K562 (cell line): ENCODE data around the gene SLCO2A1. TPM values are rescaled to one million over a fixed set of nuclear protein-coding genes. Genes with fewer than 3 reads are reported as not detected.

Source experiments
- ATAC-seq: fragments of 200-7000 bp; cut with Tn5 transposase; 3 replicates; pipeline ENCODE4 v1.9.1; 2020; ENCODE audit warnings: moderate library complexity
- BruUV-seq: library from RNA; stranded (reverse); fragments of 400-500 nt; replicated peaks from 2 replicates; lab custom pipeline; 2021; lab: Mats Ljungman, UMichigan
- CTCF ChIA-PET: fragments of 300-600 bp; formaldehyde crosslinking; extraction: SDS; loops from one replicate; lab custom pipeline; 2021; ENCODE audit warnings: low intra/inter-chr PET ratio; lab: Yijun Ruan, JAX
- POLR2A ChIA-PET: fragments of 300-600, 350-650 bp; sonication (Branson Sonifier 250); formaldehyde crosslinking; extraction: SDS; loops from one replicate; lab custom pipeline; 2021; ENCODE audit warnings: antibody characterized with exemption, inconsistent platforms; lab: Yijun Ruan, JAX
- DNase-seq, 4 experiments: peaks; one replicate each; pipeline versions ENCODE4 v3.0.0 to v3.0.0-alpha.2; 2011 to 2018; ENCODE audit warnings: low spot score in 3 of 4, mixed read lengths in 3 of 4; ENCODE audit errors: extremely low read depth in 1 of 4
- FAIRE-seq: peaks from 2 replicates; lab custom pipeline; 2011; peaks lifted over from hg19 to GRCh38; lab: Jason Lieb, UNC
- H2AFZ ChIP-seq: 2 replicates; pipeline ENCODE4 v1.6.0; 2011; ENCODE audit warnings: low read depth, low read length, control low read depth, inconsistent platforms
- H3K27ac ChIP-seq: fragments of 200-600 bp; 3 replicates; pipeline ENCODE4 v1.8.0; 2011; ENCODE audit warnings: low read depth, mild to moderate bottlenecking, control low read depth, inconsistent platforms, low read length, moderate library complexity, mixed read lengths; ENCODE audit errors: extremely low read depth
- H3K27me3 ChIP-seq, 2 experiments: fragments of 300-600 bp in 1 of 2; 2 replicates in 1 of 2; 3 replicates in 1 of 2; pipeline versions ENCODE4 v1.6.0 to v1.8.0; 2011; ENCODE audit warnings: inconsistent platforms in 2 of 2, low read length in 2 of 2, mild to moderate bottlenecking in 1 of 2, mixed read lengths in 1 of 2, moderate library complexity in 1 of 2; ENCODE audit not compliant: control insufficient read depth in 2 of 2, insufficient read depth in 2 of 2
- H3K36me3 ChIP-seq: fragments of 300-600 bp; 3 replicates; pipeline ENCODE4 v1.8.0; 2011; ENCODE audit warnings: mild to moderate bottlenecking, low read length, inconsistent platforms; ENCODE audit not compliant: control insufficient read depth, insufficient read depth
- H3K4me1 ChIP-seq, 2 experiments: fragments of 200-600 bp in 1 of 2; replicated peaks in 1 of 2; 2 replicates in 1 of 2; 3 replicates in 1 of 2; pipeline versions ENCODE4 v1.5.1 to v1.8.0; 2011; ENCODE audit warnings: inconsistent platforms in 2 of 2, low read length in 2 of 2, mild to moderate bottlenecking in 1 of 2, mixed read lengths in 1 of 2, moderate library complexity in 1 of 2; ENCODE audit not compliant: control insufficient read depth in 2 of 2, insufficient read depth in 2 of 2
- H3K4me2 ChIP-seq: 2 replicates; pipeline ENCODE4 v1.6.1; 2011; ENCODE audit warnings: low read length, control low read depth, inconsistent platforms, mixed read lengths; ENCODE audit not compliant: insufficient read depth
- H3K4me3 ChIP-seq: fragments of 200-600 bp; sonication (generic), shearing (Covaris generic); 2 replicates; pipeline ENCODE4 v1.5.1; 2016; ENCODE audit warnings: control low read depth, inconsistent platforms
- H3K79me2 ChIP-seq: fragments of 200-600 bp; 3 replicates; pipeline ENCODE4 v1.8.0; 2011; ENCODE audit warnings: low read length, inconsistent platforms; ENCODE audit not compliant: control insufficient read depth, insufficient read depth
- H3K9ac ChIP-seq, 2 experiments: 2 replicates each; pipeline versions ENCODE4 v1.6.0 to v1.6.1; 2011; ENCODE audit warnings: low read depth in 2 of 2, low read length in 2 of 2, control low read depth in 1 of 2, inconsistent platforms in 1 of 2, mild to moderate bottlenecking in 1 of 2, mixed read lengths in 1 of 2; ENCODE audit not compliant: insufficient read depth in 1 of 2
- H3K9me1 ChIP-seq: one replicate; pipeline ENCODE4 v1.6.0; 2011; ENCODE audit warnings: inconsistent platforms, mild to moderate bottlenecking, low read length, moderate library complexity; ENCODE audit not compliant: control insufficient read depth, insufficient read depth
- H3K9me3 ChIP-seq: replicated peaks from 2 replicates; pipeline ENCODE4 v1.5.1; 2011; ENCODE audit warnings: low read depth, low read length, inconsistent platforms; ENCODE audit not compliant: control insufficient read depth, insufficient read depth
- H4K20me1 ChIP-seq: replicated peaks from 2 replicates; pipeline ENCODE4 v1.6.1; 2011; ENCODE audit warnings: low read length, inconsistent platforms, mixed read lengths; ENCODE audit not compliant: control insufficient read depth, insufficient read depth
- BRF2 ChIP-seq: IDR thresholded peaks from 3 replicates; pipeline ENCODE4 v1.6.1; 2011; ENCODE audit warnings: borderline replicate concordance, mild to moderate bottlenecking; ENCODE audit not compliant: insufficient read length, insufficient read depth
- ETV6 ChIP-seq, 3 experiments: fragments of 150-350 bp in 1 of 3; sonication (generic) in 1 of 3; formaldehyde crosslinking in 1 of 3; IDR thresholded peaks; 2 replicates each; pipeline versions ENCODE4 v1.6.1 to v1.8.0; 2014 to 2022; ENCODE audit warnings: borderline replicate concordance in 2 of 3, low read depth in 2 of 3, antibody characterized with exemption in 1 of 3, low read length in 1 of 3, mild to moderate bottlenecking in 1 of 3, missing genetic modification reagents in 1 of 3
- GABPA ChIP-seq: fragments of 200-800 bp; sonication (Bioruptor generic); conservative IDR thresholded peaks from 2 replicates; pipeline ENCODE4 v1.6.1; 2016; ENCODE audit warnings: low read depth, missing genetic modification characterization, missing compliant biosample characterization
- GATA2 ChIP-seq: sonication (generic); formaldehyde crosslinking; IDR thresholded peaks from 2 replicates; pipeline ENCODE4 v1.4.0; 2020; ENCODE audit warnings: mild to moderate bottlenecking, missing genetic modification reagents
- HSF4 ChIP-seq: fragments of 250-450 bp; sonication (Bioruptor Pico); IDR thresholded peaks from 2 replicates; pipeline ENCODE4 v2.1.2; 2022; ENCODE audit warnings: mild to moderate bottlenecking, moderate library complexity, borderline replicate concordance
- MTA3 ChIP-seq: fragments of 450-650 bp; formaldehyde crosslinking; IDR thresholded peaks from 2 replicates; pipeline ENCODE4 v1.6.1; 2017; ENCODE audit warnings: mild to moderate bottlenecking, borderline replicate concordance
- PKNOX1 ChIP-seq: fragments of 450-650 bp; IDR thresholded peaks from 2 replicates; pipeline ENCODE4 v1.6.1; 2016
- STAG1 ChIP-seq: sonication (generic); formaldehyde crosslinking; IDR thresholded peaks from 2 replicates; pipeline ENCODE4 v1.5.0; 2020; ENCODE audit warnings: missing genetic modification reagents, borderline replicate concordance
- TCF7 ChIP-seq: sonication (generic); IDR thresholded peaks from 2 replicates; pipeline ENCODE4 v1.6.1; 2016; ENCODE audit warnings: antibody characterized with exemption, borderline replicate concordance
- ZNF133 ChIP-seq: fragments of 250-450 bp; sonication (Bioruptor Pico); IDR thresholded peaks from 2 replicates; pipeline ENCODE4 v1.4.0; 2020; ENCODE audit warnings: mild to moderate bottlenecking
- ZNF707 ChIP-seq: fragments of 250-450 bp; sonication (Bioruptor Pico); conservative IDR thresholded peaks from 2 replicates; pipeline ENCODE4 v1.8.0; 2022; ENCODE audit warnings: inconsistent platforms, mild to moderate bottlenecking, moderate library complexity
- WGBS: fragments of 100-300 bp; shearing (Covaris generic); methylation state at CpG from one replicate; pipeline ENCODE4 v1.1.6; 2016; ENCODE audit warnings: low coverage, mixed read lengths; ENCODE audit not compliant: insufficient coverage; ENCODE audit errors: missing lambda C conversion rate; 5-methylcytosine and 5-hydroxymethylcytosine counted together
- in situ Hi-C: fragments of 300-500 bp; cut with MboI; formaldehyde crosslinking; loops from 4 replicates; pipeline ENCODE4 v1.15.0; 2018; ENCODE audit warnings: inconsistent platforms, mixed read lengths
- intact Hi-C: fragments of 100-400 bp; cut with micrococcal nuclease; formaldehyde crosslinking; loops from 2 replicates; pipeline ENCODE4 v1.14.2; 2022
- polyA plus RNA-seq, 8 experiments: library from polyadenylated mRNA; depleted of rRNA in 4 of 8; stranded (reverse) in 5 of 8; unstranded in 3 of 8; fragments of >200 nt; fragmentation: Nextera tagmentation in 2 of 8; fragmentation: Illumina TruSeq in 1 of 8; extraction: Ambion mirVana in 2 of 8; extraction: Trizol in 1 of 8; gene quantifications; 2 replicates each; pipeline versions ENCODE4 v1.2.1 to v1.2.3, GENCODE V29; 2011 to 2014; ENCODE audit warnings: inconsistent platforms in 1 of 8, missing spikeins in 1 of 8
- total RNA-seq, 7 experiments: library from RNA; depleted of rRNA in 6 of 7; stranded (reverse); fragments of >200 nt in 6 of 7; fragmentation: Illumina TruSeq in 2 of 7; extraction: Trizol in 2 of 7; gene quantifications; 2 replicates each; pipeline versions ENCODE4 v1.2.1 to v1.2.3, GENCODE V29; 2011 to 2021; ENCODE audit warnings: low replicate concordance in 1 of 7

The SLCO2A1 gene
- total and polyA plus RNA-seq, 9 of the 15 experiments (the other 6 are each of a cell fraction or from before 2014, with no cell fraction given) = 0.16 to 1.0 TPM; not detected in 7

- CTCF ChIA-PET = no interaction called here
Observed at GRCh38 chr3:133983126-133983525, 46.6 kb downstream of the SLCO2A1 start.

More at GRCh38 chr3:133983126-133983525, 46.6 kb downstream of the SLCO2A1 start:
- no TSS peak for BruUV-seq
- H2AFZ ChIP-seq = no peak overlapping the region
- no peak for ATAC-seq
- no peaks in the 10 kb centered on the region for H3K9me3 ChIP-seq
- no peaks in the 10 kb centered on the region for H3K4me1 ChIP-seq
- H3K4me2 ChIP-seq = no peak overlapping the region
- H3K4me3 ChIP-seq = no peak overlapping the region
- POLR2A ChIA-PET = no interaction called here
- no peaks in the 10 kb centered on the region for H3K9me1 ChIP-seq
- in situ Hi-C loops (no loop called here), intact Hi-C loops (no loop called here)
- FAIRE-seq = no peak
- no peaks in the 10 kb centered on the region for H3K36me3 ChIP-seq
- no peak for DNase-seq
- no peak overlapping the region for H3K9ac ChIP-seq
- H3K27ac ChIP-seq = no peak overlapping the region
- TF ChIP-seq ZNF133 (CRISPR knock-in tag) (no peak), HSF4 (no peak), TCF7 (no peak), STAG1 (CRISPR knock-in tag) (no peak), MTA3 (no peak), PKNOX1 (no peak), GABPA (tag) (no peak), BRF2 (no peak), GATA2 (CRISPR knock-in tag) (no peak), ETV6 (IDR thresholded peaks at IDR 0.05; ENCODE audit: borderline replicate concordance in 1 of 2, low read depth in 2 of 2, low read length in 1 of 2) (no peak), ETV6 (CRISPR knock-in tag; IDR thresholded peaks at IDR 0.05; ENCODE audit: borderline replicate concordance) (no peak), ZNF707 (no peak)
- H3K27me3 ChIP-seq = peaks cover 0 to 5% of the 10 kb centered on the region in 2 experiments; a peak in 2 of 5 replicates
- no peaks in the 10 kb centered on the region; the same call in 1 of the 2 replicates for H4K20me1 ChIP-seq
- no peaks in the 10 kb centered on the region for H3K79me2 ChIP-seq
- 0% methylated on average over 7 of the region's 7 CpGs for WGBS
